ENCODE measurements around the gene GLIS2. TPM values are rescaled to one million over a fixed set of nuclear protein-coding genes. Genes with fewer than 3 reads are reported as not detected.

GLIS2 gene
- total and polyA plus RNA-seq, 3 experiments from 2014 or later, result 0.13 to 0.26 TPM; not detected in 1

DNA sequence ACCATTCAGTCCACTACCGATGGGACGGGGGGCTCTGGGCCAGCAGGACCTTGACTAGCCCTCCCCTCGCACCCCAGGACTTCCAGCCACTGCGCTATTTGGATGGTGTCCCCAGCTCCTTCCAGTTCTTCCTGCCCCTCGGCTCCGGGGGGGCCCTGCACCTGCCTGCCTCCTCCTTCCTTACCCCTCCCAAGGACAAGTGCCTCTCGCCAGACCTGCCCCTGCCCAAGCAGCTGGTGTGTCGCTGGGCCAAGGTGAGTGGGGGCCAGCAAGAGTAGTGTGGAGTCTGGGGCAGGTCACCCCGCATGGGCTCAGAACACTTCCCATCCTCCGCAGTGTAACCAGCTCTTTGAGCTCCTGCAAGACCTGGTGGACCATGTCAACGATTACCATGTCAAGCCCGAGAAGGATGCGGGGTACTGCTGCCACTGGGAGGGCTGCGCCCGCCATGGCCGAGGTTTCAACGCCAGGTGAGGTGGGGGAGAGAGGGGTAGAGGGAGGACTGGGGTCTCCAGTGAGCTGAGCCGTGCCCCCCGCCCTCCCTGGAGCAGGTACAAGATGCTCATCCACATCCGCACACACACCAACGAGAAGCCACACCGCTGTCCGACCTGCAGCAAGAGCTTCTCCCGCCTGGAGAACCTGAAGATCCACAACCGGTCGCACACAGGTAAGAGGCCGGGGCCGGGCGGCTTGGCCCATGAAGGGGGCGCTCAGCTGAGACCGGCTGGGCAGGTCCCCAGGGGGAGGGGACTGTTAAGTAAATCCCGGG is 19.0 kb downstream of the GLIS2 start:
- Histone ChIP-seq H3K27ac (ENCODE audit: low read depth, low read length) (no peak overlapping the region), H3K9me3 (ENCODE audit: low read length) (no peaks in the 10 kb centered on the region), H3K4me1 (ENCODE audit: insufficient read depth, low read length) (no peaks in the 10 kb centered on the region), H3K27me3 (ENCODE audit: insufficient read depth, low read length, poor library complexity, severe bottlenecking) (no peaks in the 10 kb centered on the region), H3K4me3 (ENCODE audit: low read length) (no peak overlapping the region), H3K36me3 (ENCODE audit: insufficient read depth, low read length) (no peaks in the 10 kb centered on the region)
- Mint-ChIP-seq H3K27ac (no peak overlapping the region), H3K27me3 (peaks cover 0 to 7% of the 10 kb centered on the region in 2 donors), H3K4me3 (no peak overlapping the region), H3K9me3 (no peaks in the 10 kb centered on the region), H3K36me3 (peaks cover 0 to 8% (median 0%) of the 10 kb centered on the region in 3 donors), H3K4me1 (no peaks in the 10 kb centered on the region)
- ChIA-PET POLR2A (interaction anchor here (0.7 kb wide), 1 partner anchor 162 kb away, joined by 5 read pairs; no protein-coding TSS in a partner anchor), CTCF (interaction anchor here (1.3 to 1.9 kb wide), 2 partner anchors 46 kb away, joined by 3 to 6 read pairs; no protein-coding TSS in a partner anchor)
- DNase-seq, result no peak

DNA sequence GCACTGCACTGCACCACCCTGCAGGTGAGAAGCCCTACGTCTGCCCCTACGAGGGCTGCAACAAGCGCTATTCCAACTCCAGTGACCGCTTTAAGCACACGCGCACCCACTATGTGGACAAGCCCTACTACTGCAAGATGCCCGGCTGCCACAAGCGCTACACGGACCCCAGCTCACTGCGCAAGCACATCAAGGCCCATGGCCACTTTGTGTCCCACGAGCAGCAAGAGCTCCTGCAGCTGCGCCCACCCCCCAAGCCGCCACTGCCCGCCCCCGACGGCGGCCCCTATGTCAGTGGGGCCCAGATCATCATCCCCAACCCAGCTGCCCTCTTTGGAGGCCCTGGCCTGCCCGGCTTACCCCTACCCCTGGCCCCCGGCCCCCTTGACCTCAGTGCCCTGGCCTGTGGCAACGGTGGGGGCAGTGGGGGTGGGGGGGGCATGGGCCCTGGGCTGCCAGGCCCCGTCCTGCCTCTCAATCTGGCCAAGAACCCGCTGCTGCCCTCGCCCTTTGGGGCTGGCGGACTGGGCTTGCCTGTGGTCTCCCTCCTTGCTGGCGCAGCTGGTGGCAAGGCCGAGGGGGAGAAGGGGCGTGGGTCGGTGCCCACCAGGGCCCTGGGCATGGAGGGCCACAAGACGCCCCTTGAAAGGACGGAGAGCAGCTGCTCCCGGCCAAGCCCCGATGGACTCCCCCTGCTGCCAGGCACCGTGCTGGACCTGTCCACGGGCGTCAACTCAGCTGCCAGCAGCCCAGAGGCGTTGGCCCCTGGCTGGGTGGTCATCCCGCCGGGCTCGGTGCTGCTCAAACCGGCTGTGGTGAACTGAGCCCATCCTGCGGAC is 21.1 kb downstream of the GLIS2 start:
- Histone ChIP-seq H3K9me3 (ENCODE audit: low read length) (no peaks in the 10 kb centered on the region), H3K27ac (ENCODE audit: low read depth, low read length) (no peak overlapping the region), H3K4me3 (ENCODE audit: low read length) (no peak overlapping the region), H3K4me1 (ENCODE audit: insufficient read depth, low read length) (no peaks in the 10 kb centered on the region), H3K36me3 (ENCODE audit: insufficient read depth, low read length) (no peaks in the 10 kb centered on the region), H3K27me3 (ENCODE audit: insufficient read depth, low read length, poor library complexity, severe bottlenecking) (no peaks in the 10 kb centered on the region)
- Mint-ChIP-seq H3K9me3 (no peaks in the 10 kb centered on the region), H3K4me3 (no peak overlapping the region), H3K27ac (no peak overlapping the region), H3K27me3 (peaks cover 0 to 2% of the 10 kb centered on the region in 2 donors), H3K4me1 (no peaks in the 10 kb centered on the region), H3K36me3 (peaks cover 0 to 18% (median 0%) of the 10 kb centered on the region in 3 donors)
- DNase-seq, result no peak
- ChIA-PET CTCF (interaction anchor here (1.7 to 1.9 kb wide), 2 partner anchors 48 kb away, joined by 5 to 6 read pairs; no protein-coding TSS in a partner anchor), POLR2A (interaction anchor here (0.6 kb wide), 1 partner anchor 136 kb away, joined by 4 read pairs; no protein-coding TSS in a partner anchor)

DNA sequence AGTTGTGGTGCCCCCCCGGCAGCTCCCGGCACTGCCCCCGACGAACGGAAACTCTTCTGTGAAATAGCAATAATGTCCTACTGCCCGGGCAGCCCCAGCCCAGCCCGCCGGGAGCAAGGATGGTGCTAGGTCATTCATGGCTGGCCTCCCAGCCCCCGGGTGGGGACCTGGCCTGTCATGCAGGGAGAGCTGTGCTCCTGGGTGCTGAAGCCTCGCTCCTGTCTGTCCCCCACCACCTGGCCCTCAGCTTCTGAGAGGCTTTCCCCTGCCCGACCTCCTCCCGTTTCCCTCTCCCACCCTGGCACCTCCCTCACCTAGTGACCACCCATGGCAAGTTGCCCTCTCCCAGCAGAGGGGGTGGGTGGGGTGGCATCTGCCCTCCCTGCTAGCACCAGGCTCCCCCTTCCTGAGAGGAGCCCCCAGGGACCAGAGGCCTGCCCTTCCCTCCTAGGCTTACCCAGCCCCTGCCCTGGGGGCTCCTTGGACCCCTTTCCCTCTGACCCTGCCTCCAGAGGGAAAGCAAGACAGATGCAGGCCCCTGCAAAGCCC is 21.7 kb downstream of the GLIS2 start:
- no peaks in the 10 kb centered on the region for H3K27me3 ChIP-seq (ENCODE audit: insufficient read depth, low read length, poor library complexity, severe bottlenecking)
- Mint-ChIP-seq H3K36me3 (peaks cover 0 to 18% (median 0%) of the 10 kb centered on the region in 3 donors), H3K27me3 (peaks cover 0 to 2% of the 10 kb centered on the region in 2 donors), H3K4me3 (no peak overlapping the region), H3K27ac (peak overlapping the region in 1 of 8 donors; percentile 9), H3K9me3 (no peaks in the 10 kb centered on the region), H3K4me1 (no peaks in the 10 kb centered on the region)
- no peaks in the 10 kb centered on the region for H3K36me3 ChIP-seq (ENCODE audit: insufficient read depth, low read length)
- no peak overlapping the region for H3K4me3 ChIP-seq (ENCODE audit: low read length)
- H3K9me3 ChIP-seq (ENCODE audit: low read length), result no peaks in the 10 kb centered on the region
- H3K4me1 ChIP-seq (ENCODE audit: insufficient read depth, low read length), result no peaks in the 10 kb centered on the region
- no peak for DNase-seq
- ChIA-PET CTCF (interaction anchor here (1.7 kb wide), 1 partner anchor 49 kb away, joined by 5 read pairs; no protein-coding TSS in a partner anchor), POLR2A (interaction anchor here (0.6 kb wide), 1 partner anchor 135 kb away, joined by 4 read pairs; no protein-coding TSS in a partner anchor)
- no peak overlapping the region for H3K27ac ChIP-seq (ENCODE audit: low read depth, low read length)

DNA sequence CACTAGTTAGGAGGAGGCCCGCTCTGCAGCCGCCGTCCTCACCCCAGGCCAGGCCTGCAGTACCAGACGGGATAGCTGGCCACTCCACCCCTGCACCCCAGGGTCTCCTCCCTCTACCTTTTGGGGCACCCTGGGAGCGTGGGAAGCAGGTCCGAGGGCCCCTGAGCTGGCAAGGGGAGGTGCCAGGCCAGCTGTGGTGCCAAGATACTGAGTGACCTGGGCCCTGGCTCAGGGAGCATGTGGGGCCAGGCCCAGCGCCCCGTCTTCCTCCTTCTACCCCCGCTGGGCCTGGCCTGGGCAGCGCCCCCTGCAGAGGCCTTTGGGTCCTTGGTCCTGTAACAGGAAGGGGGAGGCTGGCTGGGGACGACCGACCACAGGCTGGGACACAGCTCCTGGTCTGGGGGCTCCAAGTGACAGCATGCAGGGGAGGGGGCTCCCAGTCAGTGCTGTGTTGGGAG is 22.3 kb downstream of the GLIS2 start:
- Histone ChIP-seq H3K4me3 (ENCODE audit: low read length) (no peak overlapping the region), H3K27me3 (ENCODE audit: insufficient read depth, low read length, poor library complexity, severe bottlenecking) (no peaks in the 10 kb centered on the region), H3K9me3 (ENCODE audit: low read length) (no peaks in the 10 kb centered on the region), H3K27ac (ENCODE audit: low read depth, low read length) (no peak overlapping the region), H3K36me3 (ENCODE audit: insufficient read depth, low read length) (no peaks in the 10 kb centered on the region), H3K4me1 (ENCODE audit: insufficient read depth, low read length) (no peaks in the 10 kb centered on the region)
- Mint-ChIP-seq H3K27me3 (peaks cover 0 to 2% of the 10 kb centered on the region in 2 donors), H3K9me3 (no peaks in the 10 kb centered on the region), H3K4me1 (no peaks in the 10 kb centered on the region), H3K27ac (no peak overlapping the region), H3K4me3 (no peak overlapping the region), H3K36me3 (peaks cover 0 to 18% (median 0%) of the 10 kb centered on the region in 3 donors)
- no peak for DNase-seq
- CTCF ChIA-PET, result interaction anchor here (0.6 to 1.7 kb wide), 3 partner anchors 12 to 1927 kb away, joined by 3 to 5 read pairs (median 3); no protein-coding TSS in a partner anchor
- POLR2A ChIA-PET, result no interaction called here

DNA sequence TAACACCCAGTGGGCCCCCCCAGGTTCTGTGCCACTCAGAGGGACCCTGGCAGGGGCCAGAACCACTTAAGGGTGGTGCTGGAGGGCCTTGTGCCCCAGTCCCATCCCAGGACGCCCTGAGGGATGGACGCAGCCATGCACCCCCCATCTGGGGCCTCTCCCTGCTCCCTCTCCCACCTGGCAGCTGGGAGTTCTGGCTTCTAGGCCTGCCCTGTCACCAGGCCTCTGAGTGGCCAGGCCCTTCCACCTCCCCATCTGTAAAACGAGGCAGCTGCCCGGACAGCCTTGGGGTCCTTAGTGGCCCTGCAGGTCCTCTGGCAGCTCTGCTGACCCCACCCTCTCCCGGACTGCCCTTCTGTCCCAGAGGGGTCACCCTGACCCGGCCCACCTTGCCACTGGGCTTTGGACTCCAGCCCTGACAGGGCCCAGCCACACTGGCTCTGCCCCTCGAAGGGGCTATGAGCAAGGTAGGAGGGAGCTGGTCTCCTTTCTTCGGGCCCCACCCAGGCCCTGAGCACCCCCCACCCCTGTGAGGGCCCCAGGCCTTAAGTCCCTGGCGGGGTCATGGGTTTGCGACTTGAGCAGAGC is 22.9 kb downstream of the GLIS2 start:
- Mint-ChIP-seq H3K4me3 (no peak overlapping the region), H3K9me3 (no peaks in the 10 kb centered on the region), H3K27ac (no peak overlapping the region), H3K4me1 (peaks cover 0 to 4% (median 2%) of the 10 kb centered on the region in 3 donors), H3K27me3 (no peaks in the 10 kb centered on the region), H3K36me3 (peaks cover 0 to 19% (median 0%) of the 10 kb centered on the region in 3 donors)
- H3K36me3 ChIP-seq (ENCODE audit: insufficient read depth, low read length), result no peaks in the 10 kb centered on the region
- ChIA-PET CTCF (interaction anchor here (0.6 to 1.7 kb wide), 4 partner anchors 10 to 1928 kb away, joined by 3 to 5 read pairs (median 4); no protein-coding TSS in a partner anchor), POLR2A (no interaction called here)
- H3K4me1 ChIP-seq (ENCODE audit: insufficient read depth, low read length), result no peaks in the 10 kb centered on the region
- DNase-seq, result no peak
- no peaks in the 10 kb centered on the region for H3K9me3 ChIP-seq (ENCODE audit: low read length)
- H3K27me3 ChIP-seq (ENCODE audit: insufficient read depth, low read length, poor library complexity, severe bottlenecking), result no peaks in the 10 kb centered on the region
- H3K4me3 ChIP-seq (ENCODE audit: low read length), result no peak overlapping the region
- no peak overlapping the region for H3K27ac ChIP-seq (ENCODE audit: low read depth, low read length)

DNA sequence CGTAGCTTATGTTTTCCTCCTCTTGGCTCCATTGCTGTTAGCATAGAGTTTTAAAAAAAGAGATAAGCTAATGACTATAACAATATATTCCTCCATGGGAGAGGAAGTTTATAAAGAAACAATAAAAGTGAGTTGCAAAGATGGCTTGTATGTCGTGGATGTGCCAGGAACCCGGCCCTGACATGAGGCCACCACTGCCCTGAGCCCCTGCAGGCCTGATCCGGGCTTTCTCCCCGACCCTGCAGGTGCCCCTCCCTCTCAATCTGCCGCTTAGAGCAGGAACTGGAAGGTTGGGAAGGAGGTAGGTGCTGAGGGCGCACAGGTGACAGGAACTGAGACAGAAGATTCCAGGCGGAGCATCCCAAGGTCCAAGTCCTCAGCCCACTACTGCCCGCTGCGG is 23.6 kb downstream of the GLIS2 start:
- H3K4me3 Mint-ChIP-seq, result no peak overlapping the region
- no peak for DNase-seq
- Histone ChIP-seq H3K27ac (ENCODE audit: low read depth, low read length) (no peak overlapping the region), H3K4me3 (ENCODE audit: low read length) (no peak overlapping the region), H3K27me3 (ENCODE audit: insufficient read depth, low read length, poor library complexity, severe bottlenecking) (no peaks in the 10 kb centered on the region), H3K9me3 (ENCODE audit: low read length) (no peaks in the 10 kb centered on the region), H3K36me3 (ENCODE audit: insufficient read depth, low read length) (no peaks in the 10 kb centered on the region), H3K4me1 (ENCODE audit: insufficient read depth, low read length) (no peaks in the 10 kb centered on the region)
- H3K27ac Mint-ChIP-seq, result no peak overlapping the region
- H3K9me3 Mint-ChIP-seq, result no peaks in the 10 kb centered on the region
- ChIA-PET CTCF (interaction anchor here (1.6 kb wide), 2 partner anchors 11 to 356 kb away, joined by 3 to 5 read pairs; no protein-coding TSS in a partner anchor), POLR2A (no interaction called here)
- H3K27me3 Mint-ChIP-seq, result no peaks in the 10 kb centered on the region
- H3K4me1 Mint-ChIP-seq, result peaks cover 0 to 5% (median 2%) of the 10 kb centered on the region in 3 donors
- H3K36me3 Mint-ChIP-seq, result peaks cover 0 to 19% (median 0%) of the 10 kb centered on the region in 3 donors

DNA sequence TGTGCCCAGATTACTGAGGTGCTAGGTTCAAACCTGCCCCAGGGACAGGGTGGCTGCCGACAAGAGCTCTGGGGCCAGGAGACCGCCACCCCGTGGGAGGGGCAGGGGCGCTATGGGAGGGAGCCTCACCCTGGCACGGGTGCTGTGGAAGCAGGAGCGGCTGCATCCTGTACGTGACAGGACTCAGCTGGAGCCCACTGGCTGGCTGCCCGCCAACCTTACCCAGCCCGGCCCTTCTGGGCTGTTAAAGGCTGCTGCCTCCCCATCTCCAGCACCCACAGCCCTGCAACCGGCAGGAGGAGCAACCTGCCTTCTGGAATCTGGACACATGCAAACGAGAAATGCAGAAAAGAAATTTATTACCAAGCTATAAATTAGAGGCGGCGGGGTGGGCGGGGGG is 24.0 kb downstream of the GLIS2 start:
- Histone ChIP-seq H3K27me3 (ENCODE audit: insufficient read depth, low read length, poor library complexity, severe bottlenecking) (no peaks in the 10 kb centered on the region), H3K4me3 (ENCODE audit: low read length) (no peak overlapping the region), H3K36me3 (ENCODE audit: insufficient read depth, low read length) (no peaks in the 10 kb centered on the region), H3K9me3 (ENCODE audit: low read length) (no peaks in the 10 kb centered on the region), H3K27ac (ENCODE audit: low read depth, low read length) (no peak overlapping the region), H3K4me1 (ENCODE audit: insufficient read depth, low read length) (no peaks in the 10 kb centered on the region)
- no peaks in the 10 kb centered on the region for H3K9me3 Mint-ChIP-seq
- peaks cover 0 to 19% (median 0%) of the 10 kb centered on the region in 3 donors for H3K36me3 Mint-ChIP-seq
- no peak overlapping the region for H3K27ac Mint-ChIP-seq
- H3K4me3 Mint-ChIP-seq, result no peak overlapping the region
- peaks cover 2 to 8% (median 4%) of the 10 kb centered on the region in 3 donors for H3K4me1 Mint-ChIP-seq
- ChIA-PET CTCF (interaction anchor here (1.0 to 2.3 kb wide), 4 partner anchors 11 to 357 kb away, joined by 3 to 7 read pairs (median 4); no protein-coding TSS in a partner anchor), POLR2A (no interaction called here)
- DNase-seq, result no peak
- no peaks in the 10 kb centered on the region for H3K27me3 Mint-ChIP-seq

Measured in CD8-positive, alpha-beta memory T cell (primary cell).